Stimulated activated CD4-positive, alpha-beta T cell treated with anti-CD3 and anti-CD28 coated beads, Interleukin-12 subunit alpha, Interleukin-12 subunit beta, amount 100 ng/mL, for 4 hours (primary cell): ENCODE results near the gene GABRB3.

ENCODE experiments used
- DNase-seq: peaks from one replicate; pipeline ENCODE4 v3.0.0-alpha.2; 2020

The GABRB3 gene

DNA sequence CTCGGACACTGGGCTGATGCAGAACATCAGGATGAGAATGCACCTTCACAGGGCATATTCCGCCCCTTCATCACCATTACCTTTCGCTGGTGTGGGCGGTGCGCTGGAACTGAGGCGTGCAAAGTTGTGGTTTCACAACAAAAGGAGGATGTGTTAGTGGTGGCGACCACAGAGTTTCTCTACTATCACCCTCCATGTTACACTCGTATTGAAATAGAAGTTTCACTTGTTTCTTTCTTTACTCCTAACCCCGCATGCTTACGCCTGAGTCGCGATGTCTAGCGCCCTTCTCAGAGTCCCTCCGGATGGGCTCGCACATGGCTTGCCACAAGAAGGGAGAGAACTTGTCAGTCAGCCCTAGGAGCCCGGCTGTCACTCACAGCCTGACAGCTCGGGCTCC is 148.7 kb downstream of the GABRB3 start:
- DNase-seq = no peak

DNA sequence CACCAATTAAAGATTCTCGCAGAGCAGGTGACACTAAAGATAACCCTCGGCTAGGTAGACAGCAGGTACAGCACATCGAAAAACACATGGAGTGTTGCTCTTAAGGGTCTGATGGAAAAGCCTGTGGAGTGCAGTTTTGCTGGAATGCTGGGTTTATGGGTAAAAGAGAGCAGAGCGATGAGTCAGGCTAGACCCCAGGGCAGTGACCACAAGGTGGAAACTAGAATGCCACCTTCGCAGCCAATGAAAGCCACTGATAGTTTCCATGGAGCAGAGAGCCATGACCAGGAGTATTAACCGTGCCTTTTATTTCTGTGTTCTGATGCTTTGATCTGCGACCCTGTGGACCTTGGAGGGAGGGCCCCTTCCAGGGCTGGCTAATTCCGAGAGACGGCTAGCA is 149.8 kb downstream of the GABRB3 start:
- no peak for DNase-seq

DNA sequence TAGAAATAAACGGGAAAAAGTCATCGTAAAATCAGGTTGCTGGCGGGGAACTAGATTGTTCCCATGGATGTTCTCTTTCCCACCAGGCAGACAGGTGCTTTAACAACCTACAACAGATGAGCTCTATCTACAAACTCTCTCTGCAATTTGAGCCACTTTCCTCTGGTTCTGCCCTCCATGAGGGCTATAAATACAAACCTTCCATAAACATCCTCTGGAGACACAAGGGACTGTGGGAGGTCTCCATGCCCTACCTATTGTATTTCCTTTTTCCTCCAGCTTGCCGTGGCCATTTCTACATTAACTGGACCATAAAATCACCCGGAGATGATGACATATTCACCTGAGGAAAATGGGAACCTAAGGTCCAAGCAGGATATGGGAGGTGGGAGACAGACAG is 151.1 kb downstream of the GABRB3 start:
- DNase-seq = no peak

DNA sequence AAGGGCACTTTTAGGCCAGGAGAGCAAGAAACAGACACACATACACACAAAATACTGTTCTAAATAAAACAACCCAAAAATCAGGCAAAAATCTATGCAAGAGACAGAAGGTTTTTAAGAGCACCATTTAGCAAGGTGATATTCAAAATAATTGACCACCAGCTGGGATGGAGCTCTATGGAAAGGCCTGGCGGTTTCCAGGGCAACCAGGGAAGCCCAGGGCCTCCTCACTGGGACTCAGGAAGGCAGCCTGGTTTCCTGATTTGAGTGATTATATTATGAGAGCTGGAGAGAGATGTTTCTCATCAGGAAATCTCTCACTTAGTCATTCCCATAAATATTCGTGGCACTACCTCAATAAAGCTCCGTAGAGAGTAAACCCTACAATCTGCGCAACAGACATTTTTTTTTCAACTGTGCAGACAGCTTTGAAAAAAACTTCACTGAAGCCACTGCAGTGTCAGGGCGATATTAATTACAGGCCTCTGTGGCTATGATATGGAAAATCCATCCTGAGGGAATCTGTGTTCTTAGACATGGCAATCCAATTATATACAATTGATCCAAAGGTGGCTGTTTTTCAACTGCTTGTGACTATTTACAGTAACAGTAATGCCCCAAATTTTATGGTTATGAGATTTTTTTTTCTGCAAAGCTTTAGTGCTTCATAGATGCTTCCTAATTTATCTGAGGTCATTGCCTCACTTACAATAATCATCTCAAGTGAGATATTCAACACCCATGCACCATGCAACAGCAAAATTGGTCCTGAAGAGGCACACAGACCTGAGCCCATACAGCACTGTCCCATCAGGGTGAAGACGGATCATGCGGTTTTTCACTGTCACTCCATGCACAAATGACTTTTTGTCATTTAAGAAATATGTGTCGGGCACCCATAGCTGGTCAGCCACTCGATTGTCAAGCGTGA is 152.1 kb downstream of the GABRB3 start:
- no peak for DNase-seq

DNA sequence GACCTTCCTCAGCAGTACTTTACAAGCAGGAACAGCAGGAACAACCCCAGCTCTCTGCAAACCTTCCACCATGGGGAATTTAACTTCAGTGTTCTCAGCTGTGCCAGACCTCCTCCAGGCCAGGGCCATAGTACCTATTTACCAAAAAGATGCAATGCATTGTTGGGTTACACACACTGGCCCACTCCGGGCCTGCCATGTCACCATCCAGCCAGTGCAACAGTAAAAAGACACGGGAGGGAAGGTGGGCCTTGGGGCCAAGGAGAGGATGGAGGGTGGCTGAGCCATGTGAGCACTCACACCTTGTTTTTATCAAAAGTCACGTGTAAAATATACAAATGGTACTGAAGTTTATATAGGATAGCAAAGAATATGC is 157.0 kb downstream of the GABRB3 start:
- no peak for DNase-seq

DNA sequence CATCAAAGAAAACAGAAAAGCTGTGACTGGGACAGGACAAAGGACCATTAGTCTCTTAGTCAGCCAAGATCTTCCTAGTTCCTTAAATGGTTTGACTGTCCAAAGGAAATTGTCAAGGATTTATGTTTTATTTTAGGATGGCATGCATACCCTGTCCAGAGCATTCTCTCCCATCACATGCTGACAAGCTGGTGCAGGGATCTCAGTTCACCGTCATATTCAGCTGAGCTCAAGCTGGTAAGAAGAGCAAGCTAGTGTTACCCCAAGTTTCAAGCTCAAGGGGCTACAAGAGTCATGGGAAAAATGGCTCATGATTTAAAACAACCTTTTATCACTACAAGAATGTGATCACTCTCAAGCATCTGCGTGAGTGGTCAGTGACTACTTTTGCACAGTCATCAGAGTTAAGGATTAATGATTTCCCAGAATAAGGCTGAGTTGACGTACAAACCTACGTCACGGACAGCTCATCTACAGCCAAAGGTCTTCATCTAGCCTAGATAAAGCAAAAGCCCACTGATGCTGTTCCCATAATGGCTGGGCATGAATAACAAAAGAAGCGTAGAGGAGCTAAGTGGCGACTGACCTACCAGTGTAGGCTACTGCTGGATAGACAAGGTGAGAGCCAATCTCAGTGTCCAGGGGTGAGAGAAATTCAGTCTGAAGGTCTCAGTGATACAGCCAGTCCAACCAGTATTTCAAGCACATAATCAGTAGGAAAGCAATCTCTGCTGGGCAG is 157.5 kb downstream of the GABRB3 start:
- DNase-seq = no peak

DNA sequence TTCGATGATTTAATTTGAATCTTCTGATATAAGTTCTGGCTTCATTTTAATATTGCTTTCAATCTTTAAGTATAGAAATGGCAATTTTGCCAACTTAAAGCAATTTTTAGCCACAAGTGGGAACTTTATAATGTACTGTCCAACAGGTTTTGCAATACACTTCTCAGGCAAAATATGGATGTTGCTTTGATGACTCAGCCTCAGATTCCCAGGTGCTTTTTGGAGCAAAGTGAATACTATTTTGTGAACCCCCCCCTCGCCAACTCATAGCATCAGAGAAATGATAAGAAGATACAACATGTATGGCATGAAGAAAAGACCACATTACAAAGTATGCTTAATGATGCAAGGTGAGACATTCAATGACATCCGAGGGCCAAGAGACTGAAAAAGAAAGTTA is 158.1 kb downstream of the GABRB3 start:
- no peak for DNase-seq

DNA sequence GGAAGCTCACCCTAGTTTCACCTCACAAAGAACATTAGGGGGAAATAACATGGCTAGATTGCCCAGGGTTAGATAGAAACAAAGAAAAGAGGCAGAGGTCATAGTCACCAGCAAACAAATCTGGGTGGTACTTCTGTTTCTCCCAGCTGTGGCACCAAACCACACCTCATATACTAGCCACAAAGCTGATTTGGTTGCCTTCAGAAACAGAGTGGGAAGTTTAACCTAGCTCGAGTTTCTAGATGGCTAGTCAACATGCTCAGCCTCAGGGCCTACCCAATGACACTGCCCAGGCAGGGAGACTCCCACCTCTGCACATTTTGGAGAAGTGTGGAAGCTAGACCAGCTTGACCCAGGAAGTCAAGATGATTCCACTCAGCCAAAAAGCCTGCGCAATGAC is 174.2 kb downstream of the GABRB3 start:
- no peak for DNase-seq

DNA sequence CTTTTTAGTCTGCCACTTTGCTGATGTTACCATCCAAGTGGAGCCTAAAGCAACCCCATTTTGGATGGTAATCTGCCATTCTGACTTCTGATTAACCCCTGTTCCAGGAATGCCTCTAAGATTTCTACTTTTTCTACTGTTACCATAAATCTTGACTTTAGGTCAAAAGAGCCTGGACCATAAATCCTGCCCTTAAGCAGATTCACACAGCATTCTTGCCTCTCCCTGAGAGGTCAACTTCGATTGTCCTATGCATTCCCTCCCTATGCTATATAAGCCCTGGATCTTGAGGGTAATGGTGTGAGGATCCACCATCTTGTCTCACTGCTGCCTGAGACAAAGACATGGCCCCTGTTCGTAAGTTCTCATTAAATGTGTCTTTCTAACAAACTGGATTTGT is 177.3 kb downstream of the GABRB3 start:
- no peak for DNase-seq

DNA sequence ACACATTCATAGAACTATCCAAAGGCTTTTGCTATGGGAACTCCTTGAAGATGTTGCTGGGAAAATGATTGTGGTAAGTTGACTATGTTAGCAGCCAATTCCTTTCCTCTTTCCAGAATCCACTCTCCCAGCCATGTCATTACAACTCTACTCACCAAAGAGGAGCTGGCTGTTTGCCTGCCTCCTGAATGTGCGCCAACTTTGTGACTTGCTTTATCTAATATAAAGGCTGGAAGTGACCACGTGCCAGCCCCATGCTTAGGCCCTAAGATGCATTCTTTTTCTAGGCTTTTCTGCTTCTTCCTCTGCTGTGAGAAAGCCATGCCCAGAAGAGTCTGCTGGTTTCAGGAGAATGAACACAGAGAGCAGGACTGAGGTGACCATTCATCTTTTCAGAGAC is 182.2 kb downstream of the GABRB3 start:
- no peak for DNase-seq

DNA sequence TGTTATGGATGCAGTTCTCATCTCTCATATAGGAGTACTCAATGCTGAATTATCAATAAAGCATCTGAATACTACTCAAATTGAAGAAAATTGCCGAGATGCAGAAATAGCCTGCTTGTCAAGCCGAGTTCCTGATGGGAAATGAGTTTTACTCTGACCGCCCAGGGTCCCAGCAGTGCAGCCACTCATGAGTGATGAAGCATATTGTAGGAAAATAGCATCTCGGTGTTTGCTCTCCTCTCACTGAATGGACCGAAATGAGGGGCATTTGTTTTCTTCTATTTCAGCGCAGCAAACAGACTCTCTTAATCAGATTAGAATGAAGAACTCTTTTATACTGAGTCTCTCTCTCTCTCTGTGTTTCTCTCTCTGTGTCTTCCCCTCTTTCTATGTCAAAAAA is 190.0 kb downstream of the GABRB3 start:
- DNase-seq = no peak

DNA sequence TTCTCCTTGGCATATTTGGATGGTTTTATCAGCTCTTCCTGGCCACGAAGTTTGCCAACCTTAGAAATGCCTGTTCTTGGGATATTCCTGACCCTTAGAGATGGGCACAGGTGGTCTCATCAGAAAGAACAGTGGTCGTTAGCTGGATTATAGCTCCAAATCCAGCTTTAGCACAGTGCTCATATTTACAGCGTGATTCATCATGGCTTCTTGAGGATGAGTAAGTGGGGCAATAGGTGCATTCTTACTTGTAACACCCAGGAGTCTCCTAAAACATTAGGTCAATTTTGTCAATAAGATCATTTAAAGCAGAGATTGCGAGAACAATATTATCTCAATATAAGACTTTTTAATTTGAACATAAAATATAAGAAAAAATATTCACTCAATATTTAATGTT is 191.9 kb downstream of the GABRB3 start:
- no peak for DNase-seq

DNA sequence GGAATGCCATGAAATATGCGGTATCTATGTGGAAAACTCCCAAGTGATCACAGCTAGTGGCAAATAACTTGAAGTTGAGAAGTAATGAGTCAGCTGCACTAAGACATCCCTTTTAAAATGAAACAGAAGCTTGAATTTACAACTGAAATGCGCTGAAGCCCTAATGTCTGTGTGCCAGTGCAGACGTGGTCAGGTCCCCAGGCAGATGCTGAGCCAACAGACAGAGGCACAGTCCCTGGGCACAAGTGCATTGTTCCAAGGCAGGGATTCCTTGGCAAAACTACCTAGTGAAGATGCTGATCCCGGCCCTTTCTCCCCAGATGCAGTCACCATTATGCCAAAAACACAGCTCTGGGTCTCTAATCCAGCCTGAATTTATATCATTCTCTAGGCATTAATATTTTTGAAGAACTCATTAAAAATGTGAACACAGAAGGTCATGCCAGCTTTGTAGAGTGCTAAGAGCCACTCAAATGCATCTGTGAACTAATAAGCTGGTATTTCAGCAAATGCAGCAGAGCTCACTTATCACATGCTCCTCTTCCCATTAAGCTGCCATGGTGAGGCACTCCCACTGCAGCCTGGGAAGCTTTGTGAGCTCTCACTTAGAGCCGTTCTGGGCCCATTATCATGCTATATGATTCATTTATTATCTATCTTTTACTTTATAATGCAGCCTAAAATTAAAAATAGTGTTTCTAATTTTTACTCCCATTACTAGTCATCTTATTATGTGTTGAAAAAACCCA is 200.1 kb downstream of the GABRB3 start:
- DNase-seq = no peak

DNA sequence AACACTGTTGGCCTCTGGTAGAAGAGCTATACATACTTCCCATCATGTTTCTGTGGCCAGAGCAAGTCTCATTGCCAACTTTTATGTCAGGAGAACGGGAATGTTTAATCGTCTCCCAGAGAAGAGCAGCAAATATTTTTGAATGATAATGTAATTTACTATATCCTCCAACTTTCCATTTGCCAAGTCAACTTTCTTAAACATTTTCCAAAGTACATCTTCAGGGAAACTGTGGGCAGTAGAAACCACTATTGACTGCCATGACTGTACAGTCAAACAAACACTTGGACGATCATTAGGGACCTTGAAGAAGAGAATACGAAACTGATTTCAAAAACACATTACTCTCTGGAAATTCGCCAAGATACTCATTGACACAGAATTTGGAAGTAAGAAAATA is 201.5 kb downstream of the GABRB3 start:
- DNase-seq = no peak

DNA sequence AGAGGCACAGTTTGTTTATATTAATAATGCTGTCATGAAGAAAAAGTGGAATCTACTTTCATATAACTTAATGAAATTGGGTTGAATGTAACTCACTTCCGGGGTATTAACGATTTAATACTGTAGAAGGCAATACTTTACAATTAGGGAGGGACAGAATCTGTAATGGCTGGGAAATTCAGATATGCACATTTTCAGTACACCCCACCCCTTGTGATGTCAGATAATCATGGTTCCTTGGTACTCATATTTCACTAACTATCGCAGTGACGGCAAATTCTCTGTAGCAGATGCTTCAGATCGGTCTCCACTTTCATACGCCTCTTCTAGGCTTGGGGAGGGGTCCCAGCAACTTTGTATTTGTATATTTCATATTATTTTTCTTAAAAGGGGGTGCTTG is 207.3 kb downstream of the GABRB3 start:
- DNase-seq = no peak

DNA sequence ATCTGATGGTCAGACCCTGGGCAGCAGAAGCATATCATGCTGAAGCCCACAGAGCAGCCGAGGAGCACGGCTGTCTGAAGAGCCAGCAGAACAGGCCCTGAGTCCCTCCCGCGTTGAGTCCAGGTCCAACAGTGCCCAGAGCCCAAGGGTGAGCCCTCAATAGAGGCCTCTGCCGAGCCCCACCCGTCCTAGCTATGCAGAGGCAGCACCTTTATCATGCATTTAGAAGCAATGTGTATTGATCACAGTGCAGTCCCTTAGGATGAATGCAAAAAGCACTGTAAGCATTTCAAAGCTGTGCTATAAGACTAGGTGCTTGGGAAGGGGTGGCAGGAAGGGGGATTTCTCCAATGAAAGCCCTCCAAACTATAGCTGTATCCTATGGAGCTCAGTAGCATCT is 208.5 kb downstream of the GABRB3 start:
- DNase-seq = no peak

DNA sequence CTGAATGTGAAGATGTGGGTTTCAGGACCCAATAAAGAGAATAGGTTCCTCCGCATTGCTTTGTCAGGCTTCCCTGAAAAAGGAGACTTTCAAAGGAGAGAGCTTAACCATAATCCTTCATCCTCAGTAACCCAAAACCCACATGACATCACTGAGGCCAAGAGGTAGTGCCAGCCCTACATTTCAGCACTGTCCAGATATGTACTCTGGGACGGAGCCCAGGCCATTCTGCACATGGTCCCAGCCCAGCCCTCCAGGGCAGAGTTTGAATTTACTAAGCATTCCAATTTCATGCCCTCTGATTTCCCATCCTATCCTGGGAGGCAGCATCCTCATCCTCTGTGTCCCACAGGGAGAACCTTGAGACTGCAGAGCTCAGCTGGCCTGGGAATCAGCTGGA is 210.5 kb downstream of the GABRB3 start:
- DNase-seq = no peak

DNA sequence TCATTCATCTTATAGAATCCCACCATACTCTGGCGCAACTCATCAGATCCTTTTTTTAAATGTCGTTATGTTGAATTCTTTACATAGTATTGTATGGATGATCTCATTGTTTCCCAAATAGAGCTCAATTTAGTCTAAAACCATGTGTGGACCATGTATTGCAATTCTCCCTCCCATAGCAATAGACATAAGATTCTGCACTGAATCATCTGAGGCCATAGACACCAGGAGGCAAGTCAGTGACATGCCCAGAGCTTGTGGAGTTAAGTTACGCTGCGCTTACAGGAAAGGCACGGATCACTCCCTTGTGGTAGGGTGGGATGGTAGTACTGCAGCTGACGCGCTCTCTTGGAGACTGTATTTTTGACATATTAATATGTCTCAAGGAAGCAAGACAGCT is 211.0 kb downstream of the GABRB3 start:
- no peak for DNase-seq

DNA sequence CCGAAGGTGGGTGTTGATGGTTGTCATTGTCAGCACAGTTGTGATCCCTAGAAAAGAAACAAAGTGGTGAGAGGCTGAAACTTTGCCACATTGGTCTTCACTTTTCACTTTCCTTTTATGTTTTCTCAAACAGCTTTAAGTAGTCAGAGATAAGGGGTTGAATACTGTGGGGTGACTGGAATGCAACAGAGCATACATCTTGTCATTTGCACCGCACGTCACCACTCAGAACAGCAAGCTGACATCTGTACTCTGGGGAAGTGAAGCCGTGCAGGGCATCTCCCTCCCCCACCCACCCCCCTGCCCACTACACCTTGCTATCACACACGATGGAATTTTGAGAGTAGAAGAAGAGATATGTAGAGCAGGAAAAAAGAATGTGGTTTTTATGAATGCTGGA is 211.7 kb downstream of the GABRB3 start:
- no peak for DNase-seq

DNA sequence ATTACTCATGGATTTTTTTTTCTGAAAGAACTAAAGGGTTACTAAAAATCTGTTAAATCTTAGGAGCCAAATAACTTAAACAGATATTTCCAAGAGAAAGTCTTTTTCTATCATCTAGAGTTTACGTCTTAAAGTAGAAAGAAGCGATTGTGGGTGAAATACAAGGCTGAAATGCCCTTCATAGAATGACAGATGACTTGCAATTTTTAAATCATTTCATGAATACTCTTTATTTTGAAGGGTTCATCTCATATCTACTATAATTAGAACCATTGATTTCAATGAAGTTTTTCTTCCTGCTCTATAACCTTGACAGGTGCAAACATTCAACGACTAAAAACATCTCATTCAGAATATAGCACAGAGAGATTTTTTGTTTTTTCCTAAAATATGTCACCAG is 217.0 kb downstream of the GABRB3 start:
- no peak for DNase-seq

DNA sequence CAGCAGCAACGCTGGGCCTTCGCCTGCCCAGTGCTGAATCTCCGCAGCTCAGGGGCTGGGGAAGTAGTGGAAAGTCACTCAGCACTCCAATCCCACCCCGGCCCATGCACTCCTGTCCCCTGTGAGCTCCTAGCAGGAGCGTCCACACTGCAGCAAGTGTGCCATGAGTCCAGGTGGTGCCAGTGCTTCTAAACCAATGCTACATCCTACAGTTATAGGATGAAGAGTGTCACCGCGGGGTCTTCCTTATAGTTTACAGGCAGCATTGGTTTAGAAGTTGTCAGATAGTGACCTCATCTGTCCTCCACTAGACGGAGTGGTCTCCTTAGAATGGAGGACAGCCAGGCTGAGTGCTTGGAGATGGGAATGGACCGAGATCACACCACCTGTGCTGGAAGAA is 221.4 kb downstream of the GABRB3 start:
- no peak for DNase-seq

DNA sequence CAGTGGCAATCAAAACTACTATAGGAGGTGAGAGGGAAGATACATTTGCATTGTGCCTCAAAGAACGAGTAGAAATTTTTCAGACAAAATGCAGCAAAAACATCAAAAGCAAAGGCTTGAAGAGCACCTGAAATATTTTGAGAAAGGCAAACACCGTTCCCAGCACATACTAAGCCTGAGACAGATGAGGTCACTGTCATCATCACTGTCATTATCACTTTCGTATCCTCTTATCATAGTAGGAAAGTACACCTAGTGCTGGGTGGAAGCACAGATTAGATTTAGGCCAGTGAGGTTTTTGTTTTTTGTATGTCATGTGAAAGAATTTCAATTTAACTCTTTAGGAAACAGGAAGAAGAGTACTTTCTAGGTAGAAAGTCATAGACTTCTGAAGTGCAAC is 222.0 kb downstream of the GABRB3 start:
- DNase-seq = no peak

DNA sequence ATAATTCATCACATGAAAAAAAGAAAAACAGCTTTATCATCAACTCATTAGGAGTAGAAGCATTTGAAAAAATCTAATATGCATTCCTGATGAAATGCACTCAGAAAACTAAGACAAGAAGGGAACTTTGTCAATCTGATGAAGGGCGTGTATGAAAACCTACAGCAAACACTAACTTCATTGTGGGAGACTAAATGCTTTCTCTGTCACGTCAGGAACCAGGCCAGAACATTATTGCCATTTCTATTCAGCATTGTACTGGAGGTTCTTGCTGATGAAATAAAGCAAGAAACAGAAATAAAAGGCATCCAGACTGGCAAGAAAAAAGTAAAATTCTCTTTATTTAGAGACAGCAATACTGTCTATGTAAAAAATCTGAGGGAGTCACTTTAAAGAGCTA is 235.2 kb downstream of the GABRB3 start:
- no peak for DNase-seq

DNA sequence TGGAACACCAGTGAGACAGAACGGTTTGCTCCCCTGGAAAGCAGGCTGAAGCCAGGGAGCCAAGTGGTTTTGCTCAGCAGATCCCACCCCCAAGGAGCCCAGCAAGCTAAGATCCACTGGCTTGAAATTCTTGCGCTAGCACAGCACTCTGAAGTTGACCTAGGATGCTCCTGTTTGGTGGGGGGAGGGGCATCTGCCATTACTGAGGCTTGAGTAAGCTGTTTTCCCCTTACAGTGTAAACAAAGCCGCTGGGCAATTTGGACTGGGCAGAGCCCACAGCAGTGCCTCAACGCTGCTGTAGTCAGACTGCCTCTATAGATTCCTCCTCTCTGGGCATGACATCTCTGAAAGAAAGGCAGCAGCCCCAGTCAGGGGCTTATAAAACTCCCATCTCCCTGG is 241.4 kb downstream of the GABRB3 start:
- DNase-seq = no peak
